HG03457 (cell line): ENCODE data around the gene SERTAD3.
A peak's percentile ranks its signal among the peaks of the same experiment; 100 is the strongest.

Experiments
- ATAC-seq: cut with Tn5 transposase; IDR thresholded peaks from one replicate; pipeline ENCODE4 v1.9.1; 2021; ENCODE audit warnings: moderate number of reproducible peaks; ENCODE audit not compliant: unreplicated experiment

Gene SERTAD3

DNA sequence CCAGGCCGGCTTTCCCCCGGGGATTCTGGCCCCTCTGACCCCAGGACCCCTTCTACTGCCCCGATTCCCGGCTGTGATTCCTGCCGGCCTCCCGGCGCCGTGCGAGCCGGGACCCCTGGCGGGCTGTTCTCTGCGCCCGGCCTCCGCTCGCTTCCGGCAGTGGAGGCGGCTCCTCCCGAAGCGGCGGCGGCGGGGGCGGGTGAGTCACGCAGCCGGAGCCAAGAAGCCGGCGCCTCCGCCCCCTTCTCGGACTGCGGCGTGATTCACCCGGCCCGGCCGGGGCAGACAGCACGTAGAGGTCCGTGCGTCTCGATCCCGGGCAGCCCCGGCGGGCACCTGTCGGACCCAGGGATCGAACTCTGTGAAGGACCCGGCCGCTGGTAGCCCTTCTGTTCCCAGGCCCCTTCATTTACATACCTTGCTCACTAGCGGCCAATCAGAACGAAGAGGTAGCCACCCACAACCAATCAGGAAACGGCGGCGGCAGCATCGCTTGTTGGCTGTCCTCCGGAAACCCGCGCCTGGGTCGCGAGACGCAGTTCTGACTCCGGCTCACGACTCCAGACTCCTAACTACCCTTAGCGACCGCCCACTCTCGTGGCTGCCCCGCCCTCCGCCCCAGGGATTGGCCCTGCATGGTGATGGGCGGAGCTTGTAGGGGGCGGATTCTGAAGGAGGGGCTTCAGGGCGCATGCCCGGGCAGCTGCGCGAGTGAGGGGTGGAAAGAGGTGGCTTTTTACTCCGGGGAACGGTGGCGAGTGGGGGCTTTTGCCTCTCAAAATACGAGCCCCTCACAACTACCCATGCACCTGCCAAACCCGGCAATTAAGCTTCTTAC is 18.5 kb downstream of the SERTAD3 start, which contains the start of gene SERTAD1:
TSS of gene SERTAD1 (minus strand) at position 543 of the 838 bp plus-strand sequence. CDS start 2,446 bp downstream, outside the sequence.
- peak; percentile 65 for ATAC-seq

DNA sequence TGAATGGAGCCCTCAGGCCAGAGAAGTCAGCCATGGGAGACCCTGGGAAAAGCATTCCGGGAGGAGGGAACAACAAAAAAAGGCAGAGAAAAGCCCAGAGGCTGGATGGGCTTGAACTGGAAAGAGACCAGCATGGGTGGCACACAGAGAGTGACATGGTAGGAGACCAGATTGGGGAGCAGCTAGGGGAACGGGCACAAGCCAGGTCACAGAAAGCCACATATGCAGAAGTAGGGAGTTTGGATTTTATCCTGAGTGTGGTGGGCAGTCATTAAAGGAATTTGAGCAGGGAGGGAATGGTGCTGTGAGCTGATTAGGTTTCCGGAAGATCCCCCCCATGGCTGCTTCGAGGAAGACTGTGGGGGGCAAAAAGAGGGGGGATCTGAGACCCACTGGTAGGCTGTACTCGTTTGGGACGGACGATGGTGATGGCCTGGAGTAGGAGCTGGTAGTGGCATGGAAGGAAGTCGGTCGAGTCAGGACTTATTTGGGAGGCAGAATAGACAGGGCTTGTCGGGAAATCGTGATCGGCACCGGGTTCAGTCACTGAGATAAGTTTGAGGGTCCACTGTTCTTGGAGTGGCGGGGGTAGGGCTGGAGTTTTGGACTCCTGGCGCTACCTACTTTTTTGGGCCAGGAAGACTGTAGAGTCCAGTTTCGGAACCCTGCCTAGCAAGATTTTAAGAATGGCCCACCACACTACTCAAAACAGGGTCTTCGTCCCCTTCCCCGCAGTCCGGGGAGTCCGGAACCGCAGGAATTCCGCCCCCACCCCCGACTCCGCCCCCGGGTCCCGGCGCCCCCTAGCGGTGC is 19.3 kb downstream of the SERTAD3 start:
- ATAC-seq = peak; percentile 10

DNA sequence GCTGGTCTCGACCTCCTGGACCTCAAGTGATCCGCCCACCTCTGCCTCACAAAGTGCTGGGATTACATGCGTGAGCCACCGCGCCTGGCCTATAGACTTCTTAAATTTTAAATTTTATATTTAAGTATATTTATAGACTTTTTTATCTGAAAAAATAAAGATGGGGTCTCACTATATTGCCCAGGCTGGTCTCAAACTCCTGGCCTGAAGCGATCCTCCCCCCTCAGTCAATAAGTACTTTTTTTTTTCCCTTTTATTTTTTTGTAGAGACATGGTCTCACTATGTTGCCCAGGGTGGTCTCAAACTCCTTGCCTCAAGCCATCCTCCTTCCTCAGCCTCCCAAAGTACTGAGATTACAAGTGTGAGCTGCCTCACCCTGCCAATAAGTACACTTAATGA is 20.2 kb downstream of the SERTAD3 start:
- ATAC-seq = no peak

DNA sequence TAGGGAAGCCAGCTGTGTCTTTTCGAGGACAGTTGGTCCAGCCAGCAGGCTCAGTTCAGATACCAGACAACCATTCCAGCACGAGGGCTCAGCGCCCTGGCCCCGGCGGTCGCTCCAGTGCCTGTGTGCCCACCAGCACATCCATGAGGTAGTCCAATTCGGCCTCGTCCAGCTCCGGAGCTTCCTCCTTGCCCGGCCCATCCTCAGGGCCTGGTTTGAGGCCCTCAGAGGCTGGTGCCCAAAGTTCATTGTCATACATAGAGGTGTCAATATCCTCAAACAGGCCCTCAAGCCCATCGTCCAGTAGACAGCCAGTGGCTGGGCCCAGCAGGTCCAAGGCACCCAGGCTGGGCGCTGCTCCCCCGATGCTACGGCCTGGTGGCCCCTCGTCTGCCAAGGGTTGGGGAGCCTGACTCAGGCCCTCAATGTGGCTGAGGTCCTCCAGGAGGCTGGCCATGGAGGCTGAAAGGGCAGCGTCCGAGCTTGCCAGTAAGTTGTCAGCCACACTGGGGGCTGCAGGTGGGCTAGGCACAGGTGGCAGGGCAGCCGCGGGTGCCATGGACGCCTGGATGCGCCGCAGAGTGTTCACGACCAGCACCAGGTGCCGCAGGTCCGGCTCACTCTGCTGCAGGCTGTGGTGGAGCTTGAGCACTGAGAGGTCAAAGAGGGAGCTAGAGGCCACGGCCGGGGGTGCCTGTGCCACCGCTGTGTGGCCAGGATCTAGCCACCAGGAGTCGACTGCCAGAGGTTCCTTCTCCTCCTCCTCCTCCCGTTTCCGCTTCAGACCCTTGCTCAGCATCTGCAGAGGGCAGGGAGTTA is 21.2 kb downstream of the SERTAD3 start:
- ATAC-seq = no peak

DNA sequence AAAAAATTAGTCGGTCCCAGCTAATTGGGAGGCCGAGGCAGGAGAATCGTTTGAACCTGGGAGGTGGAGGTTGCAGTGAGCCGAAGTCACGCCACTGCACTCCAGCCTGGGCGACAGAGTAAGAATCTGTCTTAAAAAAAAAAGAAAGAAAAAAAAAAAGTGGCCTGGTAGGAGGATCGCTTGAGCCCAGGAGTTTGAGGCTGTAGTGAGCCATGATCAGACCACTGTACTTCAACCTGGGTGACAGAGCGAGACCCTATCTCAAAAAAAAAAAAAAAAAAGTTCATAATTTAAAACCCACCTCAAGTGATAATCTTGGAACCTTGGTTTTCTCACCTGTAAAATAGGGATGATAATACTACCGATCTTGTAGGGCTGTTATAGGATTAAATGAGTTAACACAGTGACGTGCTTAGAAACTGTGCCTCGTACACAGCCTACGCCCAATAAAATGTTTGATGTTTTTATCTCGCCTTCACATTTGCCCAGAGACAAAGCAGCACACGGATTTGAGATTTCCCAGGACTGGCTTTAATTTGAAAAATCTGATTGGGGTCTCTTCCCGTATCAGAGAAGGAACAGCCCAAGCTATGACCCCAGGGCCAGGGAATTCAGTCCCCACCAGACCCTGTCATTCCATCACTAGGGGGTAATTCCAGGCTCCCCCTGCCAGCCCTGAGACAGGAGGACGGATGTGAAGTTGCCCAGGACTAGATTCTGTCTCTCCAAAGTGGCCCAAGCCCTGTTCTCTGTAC is 22.0 kb downstream of the SERTAD3 start:
- ATAC-seq = no peak

DNA sequence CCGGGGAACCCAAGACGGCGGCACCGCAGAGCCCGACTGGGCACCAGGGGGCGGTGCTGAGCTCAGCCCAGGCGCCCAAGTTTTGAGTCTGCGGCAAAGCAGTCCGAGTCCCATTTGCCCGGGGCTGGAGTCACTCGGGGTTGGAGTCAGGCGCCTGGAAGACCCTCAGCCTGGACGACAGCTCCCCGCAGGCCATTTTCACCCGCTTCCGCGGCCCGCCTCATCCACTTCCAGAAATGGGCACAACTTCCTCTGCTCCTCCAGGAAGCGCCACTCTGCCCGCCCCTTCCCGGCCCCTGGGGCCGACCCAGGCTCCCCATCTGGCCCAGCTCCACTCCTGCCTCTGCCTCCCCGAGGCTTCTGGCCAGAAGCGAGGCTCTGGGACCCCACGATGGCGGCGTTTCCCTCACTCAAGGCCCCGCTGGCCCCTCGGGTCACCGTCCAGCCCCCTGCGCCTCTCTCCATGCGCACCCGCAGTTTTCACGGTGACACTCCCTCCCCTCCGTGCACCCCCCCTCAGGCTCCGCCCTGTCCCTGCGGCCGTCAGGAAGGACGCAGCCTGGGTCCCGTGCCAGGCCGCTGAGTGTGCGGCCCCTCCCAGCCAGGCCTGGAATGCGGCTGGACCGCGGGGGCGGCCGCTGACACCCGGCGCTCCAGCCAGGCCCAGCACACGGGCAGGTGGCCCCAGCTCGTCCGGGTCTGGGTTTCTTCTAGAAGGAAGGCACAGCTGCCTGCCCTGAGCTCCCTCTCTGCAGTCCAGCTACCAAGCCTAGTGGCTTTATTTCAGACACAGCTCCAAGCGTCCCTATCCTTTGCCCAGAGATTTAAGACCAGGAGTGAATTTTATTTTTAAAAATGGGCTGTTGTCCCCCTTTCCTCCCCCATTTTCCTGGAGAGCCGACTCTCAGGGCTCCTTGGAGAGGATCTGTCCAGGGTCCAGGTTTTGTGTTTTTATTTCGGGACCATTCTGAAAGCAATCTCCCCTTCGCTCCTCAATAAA is 23.1 kb downstream of the SERTAD3 start:
- no peak for ATAC-seq

DNA sequence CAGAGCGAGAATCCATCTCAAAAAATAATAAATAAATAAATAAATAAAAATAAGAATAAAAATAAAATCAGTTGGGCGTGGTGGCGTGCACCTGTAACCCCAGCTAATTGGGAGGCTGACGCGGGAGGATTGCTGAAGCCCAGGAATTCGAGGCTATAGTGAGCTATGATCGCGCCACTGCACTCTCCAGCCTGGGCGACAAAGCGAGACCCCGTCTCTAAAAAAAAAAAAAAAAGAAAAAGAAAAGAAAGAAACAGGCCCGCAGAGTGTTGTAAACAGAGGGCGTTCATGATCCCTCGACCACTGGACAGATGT is 23.7 kb downstream of the SERTAD3 start:
- no peak for ATAC-seq

DNA sequence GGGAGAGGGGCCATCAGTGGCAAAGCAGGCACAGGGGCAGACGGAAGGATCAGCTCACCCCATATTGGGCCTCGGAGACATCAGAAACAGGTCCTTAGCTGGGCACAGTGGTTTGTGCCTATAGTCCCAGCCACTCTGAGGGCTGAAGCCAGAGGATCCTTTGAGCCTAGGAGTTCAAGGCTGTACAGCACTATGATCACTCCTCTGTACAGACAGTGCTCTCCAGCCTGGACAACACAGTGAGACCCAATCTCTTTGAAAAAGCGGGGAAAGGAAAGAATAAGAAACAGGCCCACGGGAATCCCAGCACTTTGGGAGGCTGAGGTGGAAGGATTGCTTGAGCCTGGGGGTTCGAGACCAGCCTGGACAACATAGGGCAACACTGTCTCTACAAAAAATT is 24.4 kb downstream of the SERTAD3 start:
- ATAC-seq = no peak

DNA sequence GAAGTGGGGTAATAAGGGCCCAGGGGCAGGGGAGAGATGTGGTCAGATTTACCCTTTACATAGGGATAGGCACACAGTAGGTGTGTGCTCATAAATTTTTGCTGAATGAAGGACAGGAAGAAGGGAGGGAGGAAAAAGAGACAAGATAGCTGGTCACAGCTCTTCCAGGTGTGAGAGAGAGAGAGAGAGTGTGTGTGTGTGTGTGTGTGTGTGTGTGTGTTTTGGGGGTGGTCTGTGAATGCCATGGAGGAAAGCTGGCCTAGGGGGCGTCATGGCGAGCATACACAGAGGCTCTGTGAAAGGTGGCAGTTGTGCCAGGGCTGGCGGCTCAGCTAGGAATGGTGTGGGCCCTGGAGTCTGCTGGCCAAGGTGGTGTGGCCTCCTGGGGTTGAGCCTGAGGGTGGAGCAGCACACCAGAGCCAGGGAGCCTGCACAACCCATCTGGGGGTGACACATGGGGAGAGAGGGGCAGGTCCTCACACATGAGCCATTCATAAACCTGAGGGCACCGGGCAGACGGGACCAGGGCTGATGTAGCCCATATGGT is 25.0 kb downstream of the SERTAD3 start:
- no peak for ATAC-seq

DNA sequence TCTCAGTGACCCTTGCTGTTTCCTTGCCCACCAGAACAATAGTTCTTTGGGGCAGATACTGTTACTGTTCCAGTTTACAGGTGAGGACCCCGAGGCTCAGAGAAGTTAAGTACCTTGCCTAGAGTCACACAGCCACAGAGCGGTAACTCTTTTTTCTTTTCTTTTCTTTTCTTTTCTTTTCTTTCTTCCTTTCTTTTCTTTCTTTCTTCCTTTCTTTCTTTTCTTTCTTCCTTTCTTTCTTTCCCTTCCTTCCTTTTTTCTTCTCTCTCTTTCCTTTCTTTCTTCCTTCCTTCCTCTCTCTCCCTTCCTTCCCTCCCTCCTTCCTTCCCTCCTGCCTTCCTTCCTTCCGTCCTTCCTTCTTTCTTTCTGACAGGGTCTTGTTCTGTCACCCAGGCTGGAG is 26.1 kb downstream of the SERTAD3 start:
- ATAC-seq = no peak

DNA sequence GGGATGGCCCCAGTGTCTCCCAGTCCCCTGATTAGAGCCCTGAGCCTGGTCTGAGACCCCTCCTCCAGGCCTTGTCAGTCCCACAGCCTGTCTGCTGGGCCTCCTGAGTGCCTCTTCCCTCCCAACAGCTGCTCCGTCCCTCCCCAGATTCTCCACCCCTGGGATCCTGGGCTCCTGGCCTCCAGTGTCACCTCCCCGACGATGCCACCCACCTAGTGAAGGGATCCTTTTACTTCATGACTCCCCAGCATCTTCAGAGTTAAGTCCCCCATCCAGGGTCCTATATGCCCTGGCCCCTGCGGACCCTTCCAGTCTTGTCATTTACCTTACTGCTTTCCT is 26.5 kb downstream of the SERTAD3 start:
- ATAC-seq = no peak

DNA sequence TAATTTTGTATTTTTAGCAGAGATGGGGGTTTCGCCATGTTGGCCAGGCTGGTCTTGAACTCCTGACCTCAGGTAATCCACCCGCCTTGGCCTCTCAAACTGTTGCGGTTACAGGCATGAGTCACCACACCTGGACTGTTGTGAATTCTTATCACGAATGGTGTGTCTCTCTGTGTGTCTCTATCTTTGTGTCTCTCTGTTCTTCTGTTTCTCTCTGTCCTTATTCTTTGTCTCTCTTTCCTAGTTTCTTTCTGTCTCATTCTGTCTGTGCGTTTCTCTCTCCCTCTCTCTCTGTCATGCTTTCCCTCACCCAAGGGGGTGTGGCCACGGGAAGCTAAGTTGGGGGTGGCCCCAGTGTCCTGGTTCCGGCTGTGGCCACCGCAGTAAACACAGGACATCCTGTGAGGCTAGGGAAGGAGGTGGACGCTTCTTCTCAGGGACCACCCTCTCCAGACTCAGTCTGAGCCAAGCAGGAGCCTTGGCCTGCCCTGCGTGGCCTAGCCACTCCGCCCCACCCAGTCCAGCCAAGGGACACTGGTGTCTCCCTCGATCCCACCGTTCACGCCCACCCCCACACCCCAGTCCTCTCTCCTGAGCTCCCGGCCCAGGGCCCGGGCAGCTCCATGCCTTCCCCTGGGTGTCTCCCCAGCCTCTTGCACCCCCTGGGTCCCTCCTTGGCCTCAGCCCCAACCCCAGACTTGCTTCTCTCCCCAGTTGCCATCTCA is 27.1 kb downstream of the SERTAD3 start:
- ATAC-seq = no peak

DNA sequence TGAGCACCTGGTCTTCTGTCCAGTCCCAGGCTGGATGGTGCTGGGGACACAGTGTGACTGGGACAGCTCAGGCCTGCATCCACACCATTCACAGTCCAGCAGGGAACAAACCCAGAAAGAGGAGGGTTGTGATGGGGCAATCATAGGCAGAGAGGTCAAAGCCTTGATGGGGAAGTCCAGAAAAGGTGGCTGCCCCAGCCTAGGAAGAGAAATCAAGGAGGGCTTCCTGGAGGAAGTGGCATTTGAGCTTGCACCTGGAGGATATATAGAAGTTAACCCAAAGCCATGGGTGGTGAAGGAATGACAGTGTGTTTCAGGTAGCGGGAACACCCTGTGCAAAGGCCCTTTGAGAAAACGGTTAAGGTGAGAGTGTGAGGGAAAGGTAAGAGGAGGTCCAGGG is 28.4 kb downstream of the SERTAD3 start:
- no peak for ATAC-seq

DNA sequence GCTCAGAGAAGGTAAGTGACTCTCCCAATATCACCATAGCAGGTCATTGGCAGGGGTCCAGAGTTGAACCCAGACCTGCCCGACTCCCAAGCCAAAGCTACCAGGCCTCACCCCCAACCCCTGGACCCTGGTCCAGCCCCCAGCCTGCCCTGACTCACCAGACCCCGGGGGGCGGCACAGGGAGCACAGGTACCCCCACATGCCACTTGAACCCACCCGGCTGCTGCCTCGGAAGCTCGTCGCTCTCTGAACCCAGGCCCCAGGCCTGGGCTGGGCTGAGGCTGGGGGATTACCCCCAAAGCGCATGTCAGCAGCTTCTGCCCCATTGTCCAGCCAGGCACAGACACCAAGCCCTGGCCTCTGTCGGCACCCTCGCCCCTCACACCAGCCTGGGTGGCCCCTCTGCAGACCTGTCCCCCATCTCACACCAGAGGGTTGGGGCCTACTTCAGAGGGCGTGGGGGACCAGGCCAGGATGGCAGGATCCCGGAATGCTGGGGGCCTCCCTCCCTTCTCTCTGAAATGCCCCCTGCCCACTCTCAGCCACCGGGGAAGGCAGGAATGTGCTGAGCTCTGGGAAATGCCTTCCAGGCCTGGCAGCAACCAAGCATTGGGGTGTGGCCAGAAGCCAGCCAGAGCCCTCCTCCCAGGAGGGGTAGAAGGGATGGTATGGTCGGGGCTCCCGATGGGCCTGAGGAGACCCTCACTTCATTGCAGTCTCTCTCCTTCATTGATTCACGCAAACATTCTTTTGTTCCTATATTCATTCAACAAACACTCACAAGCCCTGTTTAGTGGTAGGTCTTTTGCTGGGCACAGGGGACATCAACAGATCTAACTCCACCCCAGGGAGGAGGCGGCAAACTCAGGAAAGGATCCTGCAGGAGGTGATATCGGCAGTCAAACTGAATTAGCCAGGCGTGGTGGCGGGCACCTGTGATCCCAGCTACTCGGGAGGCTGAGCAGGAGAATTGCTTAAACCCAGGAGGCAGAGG is 29.3 kb downstream of the SERTAD3 start:
- no peak for ATAC-seq

DNA sequence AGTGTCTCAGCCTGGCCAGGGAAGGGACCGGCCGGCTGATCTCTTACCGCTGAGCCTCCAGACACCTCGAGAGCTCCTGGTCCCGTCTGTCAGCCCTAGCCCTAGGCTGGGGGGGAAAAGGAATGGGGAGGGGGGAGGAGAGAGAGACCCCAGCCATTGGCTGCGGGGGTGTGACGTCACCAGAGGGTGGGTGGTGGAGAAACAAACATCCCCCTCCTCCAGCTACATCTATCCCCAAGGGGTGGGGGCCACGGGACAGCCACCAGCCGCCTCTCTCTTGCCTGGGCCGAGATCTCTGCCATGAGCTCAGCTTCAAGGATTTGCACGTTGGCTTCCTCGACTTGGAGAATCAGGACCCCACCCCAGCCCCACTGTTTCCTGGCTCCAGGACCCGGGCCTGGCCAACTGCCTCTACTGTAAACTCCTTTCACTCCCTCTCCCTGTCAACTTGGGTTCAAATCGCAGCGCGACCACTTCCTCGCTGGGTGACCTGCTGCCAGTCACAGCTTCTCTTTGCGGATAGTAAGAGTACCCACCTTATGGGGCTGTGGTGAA is 30.8 kb downstream of the SERTAD3 start, which contains the start of gene PRX:
TSS of gene PRX (minus strand) at position 88 of the 555 bp plus-strand sequence. CDS start 5,446 bp downstream, outside the sequence.
- ATAC-seq = no peak

DNA sequence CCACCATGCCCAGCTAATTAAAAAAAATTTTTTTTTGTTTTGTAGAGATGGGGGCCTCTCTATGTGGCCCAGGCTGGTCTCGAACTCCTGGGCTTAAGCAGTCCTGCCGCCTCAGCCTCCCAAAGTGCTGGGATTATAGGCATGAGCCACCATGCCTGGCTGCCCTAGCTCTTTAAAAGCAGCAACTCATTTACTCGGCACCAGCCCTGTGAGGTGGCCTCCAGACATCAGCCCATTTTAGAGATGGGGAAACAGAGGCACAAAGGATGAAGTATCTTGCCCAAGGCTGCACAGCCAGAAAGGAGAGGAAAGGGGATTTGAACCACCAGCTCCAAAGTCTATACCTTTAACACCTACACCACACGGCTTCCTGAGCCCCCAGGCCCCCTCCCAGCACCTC is 31.3 kb downstream of the SERTAD3 start:
- no peak for ATAC-seq

DNA sequence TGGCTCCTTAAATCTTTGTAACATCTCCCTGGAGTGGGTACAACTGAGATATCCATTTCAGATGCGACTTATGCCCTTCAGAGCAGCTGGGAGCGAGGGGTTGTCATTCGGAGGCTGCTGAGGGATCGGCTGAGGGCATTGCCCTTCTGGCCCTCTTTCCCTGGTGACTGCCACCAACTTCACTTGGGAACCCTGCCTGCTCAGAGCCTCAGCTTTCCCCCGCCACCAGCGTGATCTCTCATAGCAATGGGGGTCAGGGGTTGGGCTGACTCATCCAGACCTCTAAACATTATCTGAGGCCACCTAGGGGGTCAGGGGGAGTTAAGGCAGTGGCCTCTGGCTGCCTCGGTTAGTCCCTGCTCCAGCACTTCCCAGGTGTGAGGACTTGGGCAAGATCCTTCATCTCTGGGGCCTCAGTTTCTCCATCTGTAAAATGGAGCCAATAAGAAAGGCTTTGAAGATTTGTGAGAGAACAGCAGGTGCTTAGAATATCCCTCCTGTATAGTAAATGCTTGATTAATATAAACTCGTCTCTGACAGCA is 32.1 kb downstream of the SERTAD3 start:
- no peak for ATAC-seq
